Stimulated activated CD8-positive, alpha-beta memory T cell treated with anti-CD3 and anti-CD28 coated beads, Interleukin-7, amount 100 ng/mL, for 4 hours (primary cell): Measurements from ENCODE around the gene TSPAN14.

ENCODE experiments used
- DNase-seq, 2 donors: peaks; one replicate each; pipeline ENCODE4 v3.0.0-alpha.2; 2020; ENCODE audit warnings: low read depth in 2 of 2

TSPAN14 gene

GRCh38 chr10:80502621-80503583, 48.8 kb downstream of the TSPAN14 start:
- DNase-seq: no peak

GRCh38 chr10:80503584-80504157, 49.6 kb downstream of the TSPAN14 start:
- no peak for DNase-seq

GRCh38 chr10:80504158-80504811, 50.2 kb downstream of the TSPAN14 start:
- DNase-seq: no peak

DNA sequence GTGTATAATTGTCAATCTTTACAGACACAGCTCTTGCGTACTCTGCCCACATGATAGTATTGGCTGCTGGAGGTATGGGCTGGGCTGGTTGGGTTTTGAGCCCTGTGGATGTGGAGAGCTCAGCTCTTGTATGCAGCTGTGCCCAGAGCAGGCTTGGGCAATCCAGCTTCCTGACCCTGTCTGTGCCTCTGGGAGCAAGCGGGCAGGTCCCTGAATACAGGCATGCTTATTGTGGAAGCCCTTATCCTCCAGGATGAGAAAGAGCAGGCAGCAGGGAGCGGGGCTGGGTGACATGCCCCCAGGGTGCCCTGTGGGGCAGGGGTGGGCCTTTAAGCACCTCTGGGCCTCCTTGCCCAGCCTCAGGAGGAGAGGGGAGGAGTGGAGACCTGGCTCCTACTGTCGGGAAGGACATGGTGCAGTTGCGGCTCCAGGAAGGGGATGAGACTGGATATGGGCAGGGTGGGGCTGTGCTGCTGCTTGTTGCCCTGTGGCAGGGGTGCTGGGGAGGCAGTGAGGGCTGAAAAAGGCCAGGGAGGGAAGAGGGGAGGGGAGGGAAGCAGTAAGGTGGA, 50.9 kb downstream of the TSPAN14 start:
- no peak for DNase-seq

DNA sequence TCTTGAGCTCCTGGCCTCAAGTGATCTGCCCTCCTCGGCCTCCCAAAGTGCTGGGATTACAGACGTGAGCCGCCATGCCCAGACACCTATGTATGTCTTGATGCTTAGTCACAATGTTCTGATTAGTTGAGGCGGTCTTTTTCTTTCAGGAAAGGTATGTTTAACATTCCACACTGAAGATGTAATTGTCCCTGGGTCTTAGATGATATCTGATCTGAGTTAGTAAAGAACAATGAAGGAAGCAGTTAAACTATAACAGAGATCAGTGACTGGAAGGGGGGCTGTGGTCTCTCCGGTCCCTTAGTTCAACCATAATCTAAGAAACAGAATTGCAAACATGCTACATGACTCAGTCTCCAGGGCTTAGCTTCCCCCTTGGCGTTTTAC, 52.1 kb downstream of the TSPAN14 start:
- no peak for DNase-seq

GRCh38 chr10:80506836-80507487, 52.9 kb downstream of the TSPAN14 start:
- no peak for DNase-seq

- DNase-seq: no peak
These were observed 54.9 kb downstream of the TSPAN14 start for GRCh38 chr10:80509108-80509402.

GRCh38 chr10:80509403-80510161, 55.5 kb downstream of the TSPAN14 start:
- no peak for DNase-seq

GRCh38 chr10:80512031-80512526, 58.0 kb downstream of the TSPAN14 start:
- DNase-seq: no peak

- DNase-seq: no peak
These were observed 59.0 kb downstream of the TSPAN14 start for GRCh38 chr10:80513106-80513505.

- no peak for DNase-seq
These were observed 61.4 kb downstream of the TSPAN14 start for GRCh38 chr10:80515511-80515910.

DNA sequence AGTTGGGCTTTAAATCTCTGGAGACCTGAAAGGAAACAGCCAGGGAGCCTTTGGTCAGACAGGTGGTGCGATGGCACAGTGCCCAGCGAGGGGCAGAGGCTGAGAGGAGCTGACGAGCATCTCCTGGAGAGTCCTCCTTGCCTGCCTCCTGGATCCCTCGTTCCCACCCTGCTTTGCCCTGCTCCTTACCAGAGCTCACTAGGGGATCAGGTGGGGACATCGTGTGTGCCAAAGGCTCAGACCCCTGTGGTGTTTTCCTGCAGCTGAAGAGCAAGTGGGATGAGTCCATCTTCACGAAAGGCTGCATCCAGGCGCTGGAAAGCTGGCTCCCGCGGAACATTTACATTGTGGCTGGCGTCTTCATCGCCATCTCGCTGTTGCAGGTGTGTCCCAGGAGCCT, 61.8 kb downstream of the TSPAN14 start:
- DNase-seq: no peak

GRCh38 chr10:80516506-80517075, 62.5 kb downstream of the TSPAN14 start:
- DNase-seq: no peak

- no peak for DNase-seq
These were observed 63.5 kb downstream of the TSPAN14 start for GRCh38 chr10:80517416-80518142.

- no peak for DNase-seq
These were observed 64.2 kb downstream of the TSPAN14 start for GRCh38 chr10:80518143-80518806.

- DNase-seq: no peak
These were observed 64.8 kb downstream of the TSPAN14 start for GRCh38 chr10:80518807-80519360.

GRCh38 chr10:80519936-80520650, 66.0 kb downstream of the TSPAN14 start:
- no peak for DNase-seq

DNA sequence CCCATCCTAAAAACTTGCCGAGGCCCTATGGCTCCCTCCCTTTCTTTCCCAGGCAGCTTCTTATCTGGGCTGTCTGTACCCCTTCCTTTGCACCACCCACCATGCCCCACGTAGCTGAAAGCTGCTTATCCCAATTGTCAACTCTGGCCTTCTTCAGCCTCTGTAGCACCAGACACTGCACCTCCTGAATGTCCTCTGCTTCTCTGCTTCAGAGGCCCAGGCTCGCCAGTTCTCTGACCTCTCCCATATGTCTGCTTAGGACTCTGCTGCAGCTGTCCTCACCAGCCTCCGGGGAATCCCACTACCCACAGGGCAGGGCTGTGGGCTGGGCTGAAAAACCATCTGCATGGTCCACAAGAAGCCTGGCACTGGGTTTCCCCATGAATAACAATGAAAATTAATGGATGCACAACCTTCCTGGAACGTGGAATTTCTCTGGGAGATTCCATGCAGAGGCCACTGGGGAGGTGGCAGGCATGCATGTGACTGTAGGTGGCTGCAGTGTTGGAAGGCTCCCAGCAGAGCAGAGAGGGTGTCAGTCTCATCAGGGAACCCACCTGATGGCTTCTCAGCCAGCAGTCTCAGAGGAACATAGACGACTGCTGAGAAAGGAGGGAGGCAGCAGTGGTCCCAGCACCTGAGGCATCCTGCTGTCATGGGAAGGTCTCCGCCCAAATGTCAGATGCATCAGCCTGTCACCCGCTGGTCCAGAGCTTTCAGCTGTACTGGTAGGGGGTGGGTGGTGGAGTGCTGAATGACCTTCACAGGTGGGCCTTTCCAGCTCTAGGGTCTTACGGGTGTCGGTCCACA, 66.8 kb downstream of the TSPAN14 start:
- DNase-seq: no peak
